22Rv1 (cell line): Measurements from ENCODE around the gene CYP4V2.
A peak's percentile ranks its signal among the peaks of the same experiment; 100 is the strongest.

ENCODE experiments used
- H3K27ac ChIP-seq: fragments of 450-650 bp; 2 replicates; pipeline ENCODE4 v1.5.1; 2017
- CTCF ChIP-seq: fragments of 450-650 bp; IDR thresholded peaks from 2 replicates; pipeline ENCODE4 v1.5.1; 2017; ENCODE audit warnings: mild to moderate bottlenecking
- ZFX ChIP-seq: fragments of 450-650 bp; IDR thresholded peaks from 2 replicates; pipeline ENCODE4 v1.6.1; 2017; ENCODE audit warnings: antibody characterized with exemption, borderline replicate concordance

The CYP4V2 gene

GRCh38 chr4:186217733-186218293 lies 26.4 kb downstream of the CYP4V2 start:
- H3K27ac ChIP-seq = no peak overlapping the region
- TF ChIP-seq ZFX (no peak), CTCF (peak; percentile 6; the same call in 1 of the 2 replicates)

- H3K27ac ChIP-seq = no peak overlapping the region
- no peak for TF ChIP-seq CTCF
- TF ChIP-seq ZFX = no peak
Measured at GRCh38 chr4:186221624-186222023, 30.3 kb downstream of the CYP4V2 start.

- no peak overlapping the region for H3K27ac ChIP-seq
- no peak for TF ChIP-seq CTCF
- no peak for TF ChIP-seq ZFX
Measured at GRCh38 chr4:186225848-186226247, 34.5 kb downstream of the CYP4V2 start.

- H3K27ac ChIP-seq = no peak overlapping the region
- TF ChIP-seq CTCF = no peak
- no peak for TF ChIP-seq ZFX
Measured at GRCh38 chr4:186226521-186227189, 35.3 kb downstream of the CYP4V2 start.

GRCh38 chr4:186227221-186227620 lies 35.9 kb downstream of the CYP4V2 start, which contains the start of gene KLKB1:
Gene KLKB1 (plus strand): TSS chr4:186227507. CDS start chr4:186228196, 689 bp downstream.
- no peak within 1 kb of the TSS for H3K27ac ChIP-seq
- TF ChIP-seq ZFX (no peak), CTCF (no peak)

- H3K27ac ChIP-seq = no peak overlapping the region
- TF ChIP-seq CTCF = no peak
- no peak for TF ChIP-seq ZFX
Measured at GRCh38 chr4:186227744-186228513, 36.6 kb downstream of the CYP4V2 start.

- TF ChIP-seq ZFX (no peak), CTCF (no peak)
Measured at GRCh38 chr4:186228514-186228894, 37.1 kb downstream of the CYP4V2 start.

More at GRCh38 chr4:186228514-186228894, 37.1 kb downstream of the CYP4V2 start:
- H3K27ac ChIP-seq = no peak overlapping the region
